GM06990 (cell line): ENCODE results near the gene TRMT11.

Experiments used
- DNase-seq: peaks from one replicate; pipeline ENCODE4 v3.0.0-alpha.2; 2011; ENCODE audit not compliant: insufficient read length; ENCODE audit errors: extremely low read depth
- H3K27me3 ChIP-seq: replicated peaks from 2 replicates; pipeline ENCODE4 v1.6.0; 2011; ENCODE audit warnings: low read length; ENCODE audit not compliant: control insufficient read depth, insufficient read depth
- H3K36me3 ChIP-seq: 2 replicates; pipeline ENCODE4 v1.5.1; 2011; ENCODE audit warnings: low read length; ENCODE audit not compliant: control insufficient read depth, insufficient read depth
- H3K4me3 ChIP-seq: replicated peaks from 2 replicates; pipeline ENCODE4 v1.5.1; 2011; ENCODE audit warnings: low read depth, mild to moderate bottlenecking, control low read depth, low read length
- TF ChIP-seq, protein P1 (sequence below): IDR thresholded peaks from 2 replicates; pipeline ENCODE4 v1.5.1; 2011; ENCODE audit warnings: low read length, control low read depth, mild to moderate bottlenecking, inconsistent platforms; ENCODE audit not compliant: insufficient read depth, poor library complexity, severe bottlenecking

Gene TRMT11

DNA sequence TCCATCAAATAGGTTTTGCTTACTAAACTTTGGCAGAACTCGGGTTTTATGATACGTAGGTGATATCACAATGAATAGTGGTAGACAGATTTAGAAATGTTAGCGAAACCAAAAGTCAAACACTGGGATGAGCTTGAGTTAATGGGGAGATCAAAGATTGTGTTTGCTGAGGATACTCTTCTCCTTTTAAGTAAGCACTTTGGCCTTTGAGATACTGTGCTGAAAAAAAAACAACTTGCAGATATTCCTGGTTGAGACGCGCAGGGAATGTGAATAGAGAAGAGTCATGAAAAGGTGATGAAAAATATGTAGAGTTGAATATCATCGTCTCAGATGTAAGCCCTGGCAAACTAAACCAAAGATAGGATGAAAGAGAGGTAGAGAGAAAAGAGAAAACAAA is 48.3 kb downstream of the TRMT11 start:
- Histone ChIP-seq H3K27me3 (no peaks in the 10 kb centered on the region), H3K36me3 (no peaks in the 10 kb centered on the region; the same call in none of the 2 replicates), H3K4me3 (no peak overlapping the region)
- DNase-seq = no peak
- TF ChIP-seq, protein P1, sequence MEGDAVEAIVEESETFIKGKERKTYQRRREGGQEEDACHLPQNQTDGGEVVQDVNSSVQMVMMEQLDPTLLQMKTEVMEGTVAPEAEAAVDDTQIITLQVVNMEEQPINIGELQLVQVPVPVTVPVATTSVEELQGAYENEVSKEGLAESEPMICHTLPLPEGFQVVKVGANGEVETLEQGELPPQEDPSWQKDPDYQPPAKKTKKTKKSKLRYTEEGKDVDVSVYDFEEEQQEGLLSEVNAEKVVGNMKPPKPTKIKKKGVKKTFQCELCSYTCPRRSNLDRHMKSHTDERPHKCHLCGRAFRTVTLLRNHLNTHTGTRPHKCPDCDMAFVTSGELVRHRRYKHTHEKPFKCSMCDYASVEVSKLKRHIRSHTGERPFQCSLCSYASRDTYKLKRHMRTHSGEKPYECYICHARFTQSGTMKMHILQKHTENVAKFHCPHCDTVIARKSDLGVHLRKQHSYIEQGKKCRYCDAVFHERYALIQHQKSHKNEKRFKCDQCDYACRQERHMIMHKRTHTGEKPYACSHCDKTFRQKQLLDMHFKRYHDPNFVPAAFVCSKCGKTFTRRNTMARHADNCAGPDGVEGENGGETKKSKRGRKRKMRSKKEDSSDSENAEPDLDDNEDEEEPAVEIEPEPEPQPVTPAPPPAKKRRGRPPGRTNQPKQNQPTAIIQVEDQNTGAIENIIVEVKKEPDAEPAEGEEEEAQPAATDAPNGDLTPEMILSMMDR = no peak

DNA sequence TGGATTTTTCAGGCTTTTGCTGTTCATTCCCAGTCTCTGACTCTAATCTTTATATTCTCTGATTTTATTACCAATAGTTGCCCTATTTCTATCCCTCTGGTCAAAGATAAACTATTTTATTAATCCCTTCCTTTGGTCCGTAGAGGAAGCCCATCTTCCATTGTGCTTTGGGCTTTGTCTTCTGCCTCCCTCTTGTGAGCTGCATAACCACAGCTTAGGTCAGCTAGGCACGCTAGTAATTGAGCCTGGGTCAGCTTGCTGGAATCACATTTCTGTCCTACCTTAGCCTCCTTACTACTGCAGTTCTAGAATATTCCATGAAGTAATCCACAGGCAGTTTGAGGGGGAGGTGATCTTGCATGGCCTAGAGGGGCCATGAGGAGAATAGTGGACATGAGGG is 49.4 kb downstream of the TRMT11 start:
- H3K4me3 ChIP-seq = no peak overlapping the region
- H3K27me3 ChIP-seq = no peaks in the 10 kb centered on the region
- no peaks in the 10 kb centered on the region; the same call in none of the 2 replicates for H3K36me3 ChIP-seq
- TF ChIP-seq, protein P1 = no peak
- DNase-seq = no peak

DNA sequence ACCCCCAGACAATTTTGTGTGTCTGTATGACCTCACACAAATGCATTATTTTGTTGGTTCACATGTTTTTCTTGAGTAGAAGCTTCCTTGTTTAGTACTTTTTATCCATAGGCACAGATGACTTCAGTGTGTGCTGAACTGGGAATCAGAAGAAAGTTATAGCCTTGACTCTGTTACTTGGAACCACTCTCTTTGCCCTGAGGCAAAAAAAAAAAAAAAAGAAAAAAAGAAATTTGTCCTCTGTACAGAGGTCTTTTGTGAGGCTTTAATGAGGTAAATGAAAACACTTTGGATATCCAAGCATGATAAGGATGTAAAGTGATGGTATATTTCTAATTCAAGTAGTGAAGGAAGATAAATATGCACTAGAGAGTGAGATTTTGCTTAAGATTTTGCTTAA is 51.9 kb downstream of the TRMT11 start:
- Histone ChIP-seq H3K27me3 (no peaks in the 10 kb centered on the region), H3K4me3 (no peak overlapping the region), H3K36me3 (no peaks in the 10 kb centered on the region; the same call in 1 of the 2 replicates)
- DNase-seq = no peak
- TF ChIP-seq, protein P1 = no peak

DNA sequence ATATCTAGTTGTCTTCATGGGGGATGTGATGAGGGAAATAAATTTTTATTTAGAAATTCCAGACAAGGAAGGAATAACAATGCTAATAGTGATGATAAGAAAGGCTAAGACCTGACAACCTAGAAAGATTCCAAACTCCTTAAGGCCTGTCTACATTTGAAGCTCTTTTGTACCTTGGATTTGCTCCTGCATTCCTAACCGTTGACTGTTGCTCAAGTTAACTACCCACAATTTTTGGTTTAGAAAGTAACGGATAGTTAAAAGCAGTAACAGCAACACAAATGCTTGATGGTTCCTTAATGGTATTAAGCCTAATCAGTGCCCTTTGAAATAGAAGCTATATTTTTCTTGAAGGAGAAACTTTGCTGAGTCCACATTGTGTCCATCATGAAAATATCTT is 52.9 kb downstream of the TRMT11 start:
- Histone ChIP-seq H3K36me3 (no peaks in the 10 kb centered on the region; the same call in 1 of the 2 replicates), H3K4me3 (no peak overlapping the region), H3K27me3 (no peaks in the 10 kb centered on the region)
- TF ChIP-seq, protein P1 = no peak
- no peak for DNase-seq

GRCh38 chr6:126040394-126040793 is 54.1 kb downstream of the TRMT11 start:
- Histone ChIP-seq H3K27me3 (no peaks in the 10 kb centered on the region), H3K36me3 (no peaks in the 10 kb centered on the region; the same call in 1 of the 2 replicates), H3K4me3 (no peak overlapping the region)
- TF ChIP-seq, protein P1 = no peak
- no peak for DNase-seq

DNA sequence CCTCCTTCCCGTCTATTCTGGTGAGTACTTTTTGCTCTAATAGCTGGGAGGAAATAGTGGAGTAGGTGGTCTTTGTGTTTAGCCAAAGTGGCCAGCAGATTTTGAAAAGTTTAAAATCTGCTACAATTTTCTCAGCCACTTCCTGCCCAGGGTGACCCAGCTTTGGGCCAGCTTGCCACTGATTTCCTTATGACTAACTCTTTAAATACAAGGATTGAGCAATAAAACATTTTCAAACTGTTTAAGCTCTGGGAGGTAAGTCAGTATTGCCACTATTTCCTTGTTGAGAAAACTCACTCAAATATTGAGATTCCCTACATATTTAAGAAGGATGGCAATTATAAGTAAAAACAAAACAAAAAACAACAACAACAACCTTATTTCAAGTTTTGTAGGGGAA is 54.5 kb downstream of the TRMT11 start:
- H3K27me3 ChIP-seq = no peaks in the 10 kb centered on the region
- DNase-seq = no peak
- no peak overlapping the region for H3K4me3 ChIP-seq
- no peaks in the 10 kb centered on the region; the same call in 1 of the 2 replicates for H3K36me3 ChIP-seq
- TF ChIP-seq, protein P1 = no peak
